HS-5 (cell line): ENCODE data around the gene TAAR2.
"Not testable (repeated sequence)": the region's sequence is repeated elsewhere in the genome, so short reads cannot be mapped to it uniquely, and the experiment has no call there.

Experiments used
- DNase-seq: peaks from one replicate; pipeline ENCODE4 v3.0.0-alpha.2; 2012; ENCODE audit warnings: low read depth

The TAAR2 gene

GRCh38 chr6:132612449-132613108 is 11.5 kb downstream of the TAAR2 start:
- DNase-seq: no peak

- no peak for DNase-seq
Measured at GRCh38 chr6:132611616-132612015, 12.5 kb downstream of the TAAR2 start.

- no peak for DNase-seq
Measured at GRCh38 chr6:132607544-132608233, 16.4 kb downstream of the TAAR2 start.

GRCh38 chr6:132604635-132605152 is 19.4 kb downstream of the TAAR2 start:
- DNase-seq: no peak

- DNase-seq: not testable (repeated sequence)
Measured at GRCh38 chr6:132600900-132601299, 23.2 kb downstream of the TAAR2 start.

- DNase-seq: no peak
Measured at GRCh38 chr6:132598473-132598872, 25.6 kb downstream of the TAAR2 start.

- DNase-seq: no peak
Measured at GRCh38 chr6:132596201-132596600, 27.9 kb downstream of the TAAR2 start.

- DNase-seq: no peak
Measured at GRCh38 chr6:132592855-132593254, 31.2 kb downstream of the TAAR2 start.

GRCh38 chr6:132590362-132590761 is 33.7 kb downstream of the TAAR2 start:
- no peak for DNase-seq

GRCh38 chr6:132589454-132589853 is 34.6 kb downstream of the TAAR2 start, which contains the start of gene TAAR5:
TSS of gene TAAR5 (minus strand) at chr6:132589741. CDS start at chr6:132589686, 55 bp downstream.
- no peak for DNase-seq

GRCh38 chr6:132587424-132587823 is 36.7 kb downstream of the TAAR2 start:
- no peak for DNase-seq

GRCh38 chr6:132584698-132585097 is 39.4 kb downstream of the TAAR2 start:
- no peak for DNase-seq

- no peak for DNase-seq
Measured at GRCh38 chr6:132571774-132572173, 52.3 kb downstream of the TAAR2 start.

GRCh38 chr6:132570221-132570777 is 53.8 kb downstream of the TAAR2 start, which contains the start of gene TAAR6:
TSS of gene TAAR6 (plus strand) at chr6:132570322. CDS start at chr6:132570322, 0 bp downstream.
- no peak for DNase-seq

- no peak for DNase-seq
Measured at GRCh38 chr6:132569170-132569569, 54.9 kb downstream of the TAAR2 start.

GRCh38 chr6:132568611-132569010 is 55.5 kb downstream of the TAAR2 start:
- no peak for DNase-seq

GRCh38 chr6:132567566-132567965 is 56.5 kb downstream of the TAAR2 start:
- no peak for DNase-seq
